HepG2 (cell line): ENCODE measurements around the gene GAL3ST1. TPM values are rescaled to one million over a fixed set of nuclear protein-coding genes. Genes with fewer than 3 reads are reported as not detected.
A peak's percentile ranks its signal among the peaks of the same experiment; 100 is the strongest.

ENCODE experiments used
- ARNTL ChIP-seq: sonication (generic); formaldehyde crosslinking; IDR thresholded peaks from 2 replicates; pipeline ENCODE4 v1.4.0; 2020; ENCODE audit warnings: mild to moderate bottlenecking, missing genetic modification reagents
- CBX2 ChIP-seq, 2 experiments: fragments of 200-600 bp in 1 of 2; sonication (generic); formaldehyde crosslinking in 1 of 2; IDR thresholded peaks; 2 replicates each; pipeline versions ENCODE4 v1.7.0 to v1.8.1; 2018 to 2022; ENCODE audit warnings: low read depth in 2 of 2, low read length in 1 of 2, mild to moderate bottlenecking in 1 of 2, missing genetic modification reagents in 1 of 2
- CERS6 ChIP-seq: sonication (generic); formaldehyde crosslinking; IDR thresholded peaks from 2 replicates; pipeline ENCODE4 v1.5.0; 2020; ENCODE audit warnings: missing genetic modification reagents
- HNF1A ChIP-seq, 2 experiments: sonication (generic) in 1 of 2; formaldehyde crosslinking in 1 of 2; IDR thresholded peaks; 2 replicates each; pipeline versions ENCODE4 v1.4.0 to v1.6.1; 2016 to 2020; ENCODE audit warnings: borderline replicate concordance in 1 of 2, low read depth in 1 of 2, mild to moderate bottlenecking in 1 of 2, missing genetic modification reagents in 1 of 2
- MED1 ChIP-seq: sonication (generic); formaldehyde crosslinking; IDR thresholded peaks from 2 replicates; pipeline ENCODE4 v1.4.0; 2020; ENCODE audit warnings: missing genetic modification reagents
- MTERF4 ChIP-seq: sonication (generic); formaldehyde crosslinking; IDR thresholded peaks from 2 replicates; pipeline ENCODE4 v1.8.0; 2023; ENCODE audit warnings: mild to moderate bottlenecking, missing genetic modification reagents
- SIX4 ChIP-seq: sonication (generic); formaldehyde crosslinking; IDR thresholded peaks from 2 replicates; pipeline ENCODE4 v1.4.0; 2020; ENCODE audit warnings: missing genetic modification reagents
- TEAD3 ChIP-seq: optimal IDR thresholded peaks from 2 replicates; pipeline ENCODE3; 2016; ENCODE audit warnings: borderline replicate concordance
- THYN1 ChIP-seq: sonication (generic); formaldehyde crosslinking; IDR thresholded peaks from 2 replicates; pipeline ENCODE4 v1.8.1; 2023; ENCODE audit warnings: low read depth, mild to moderate bottlenecking, moderate library complexity, missing genetic modification reagents, borderline replicate concordance
- U2AF1 ChIP-seq: fragments of 200-400 bp; formaldehyde crosslinking; optimal IDR thresholded peaks from 2 replicates; pipeline ENCODE3; 2017; ENCODE audit warnings: mild to moderate bottlenecking, low read depth, low read length
- ZBTB4 ChIP-seq: sonication (generic); formaldehyde crosslinking; IDR thresholded peaks from 2 replicates; pipeline ENCODE4 v1.4.0; 2020; ENCODE audit warnings: missing genetic modification reagents, mild to moderate bottlenecking, borderline replicate concordance
- ZFP82 ChIP-seq: sonication (generic); formaldehyde crosslinking; IDR thresholded peaks from 2 replicates; pipeline ENCODE4 v1.5.1; 2020; ENCODE audit warnings: mild to moderate bottlenecking, missing genetic modification reagents, borderline replicate concordance
- ZMAT5 ChIP-seq: sonication (generic); formaldehyde crosslinking; IDR thresholded peaks from 2 replicates; pipeline ENCODE4 v1.5.0; 2020; ENCODE audit warnings: mild to moderate bottlenecking, low read depth, missing genetic modification reagents, borderline replicate concordance
- ZMYM3 ChIP-seq: sonication (generic); formaldehyde crosslinking; IDR thresholded peaks from 2 replicates; pipeline ENCODE4 v1.5.1; 2020; ENCODE audit warnings: mild to moderate bottlenecking, missing genetic modification reagents
- ZNF138 ChIP-seq: sonication (generic); formaldehyde crosslinking; IDR thresholded peaks from 2 replicates; pipeline ENCODE4 v1.5.0; 2020; ENCODE audit warnings: mild to moderate bottlenecking, low read depth, missing genetic modification reagents
- ZNF263 ChIP-seq: sonication (generic); formaldehyde crosslinking; IDR thresholded peaks from 2 replicates; pipeline ENCODE4 v1.4.0; 2020; ENCODE audit warnings: missing genetic modification reagents
- ZNF546 ChIP-seq: sonication (generic); formaldehyde crosslinking; conservative IDR thresholded peaks from 2 replicates; pipeline ENCODE4 v1.8.1; 2023; ENCODE audit warnings: mild to moderate bottlenecking, missing genetic modification reagents
- ZNF557 ChIP-seq: sonication (generic); formaldehyde crosslinking; IDR thresholded peaks from 2 replicates; pipeline ENCODE4 v1.4.0; 2020; ENCODE audit warnings: missing genetic modification reagents
- polyA plus RNA-seq, 8 experiments: library from polyadenylated mRNA; depleted of rRNA in 3 of 8; stranded (reverse) in 7 of 8; unstranded in 1 of 8; fragments of >200 nt; fragmentation: Illumina TruSeq in 4 of 8; extraction: Trizol in 4 of 8; gene quantifications; 2 replicates each; pipeline versions ENCODE4 v1.2.1 to v1.2.3, GENCODE V29; 2011 to 2016; ENCODE audit warnings: low read depth in 4 of 8, missing spikeins in 1 of 8, mixed read lengths in 1 of 8; ENCODE audit not compliant: insufficient read depth in 1 of 8
- total RNA-seq, 5 experiments: library from RNA; depleted of rRNA; stranded (reverse); fragments of >200 nt; fragmentation: Illumina TruSeq; extraction: Trizol; gene quantifications; 2 replicates each; pipeline ENCODE4 v1.2.3, GENCODE V29; 2016; ENCODE audit warnings: low read depth in 1 of 5

Gene GAL3ST1
- total and polyA plus RNA-seq, 2 of the 13 experiments (the other 11 are each of a cell fraction or from before 2014, with no cell fraction given), result 4.4 to 14.7 TPM

- TF ChIP-seq HNF1A (IDR thresholded peaks at IDR 0.05; ENCODE audit: low read depth) (peak; percentile 75), HNF1A (CRISPR knock-in tag; IDR thresholded peaks at IDR 0.05; ENCODE audit: borderline replicate concordance) (peak; percentile 62; the same call in 1 of the 2 replicates), ZNF546 (CRISPR knock-in tag) (no peak), U2AF1 (peak; percentile 22), CBX2 (IDR thresholded peaks at IDR 0.05; ENCODE audit: low read depth, low read length) (no peak), CBX2 (CRISPR knock-in tag; IDR thresholded peaks at IDR 0.05; ENCODE audit: low read depth) (no peak), SIX4 (CRISPR knock-in tag) (no peak), ZNF138 (CRISPR knock-in tag) (no peak), MTERF4 (CRISPR knock-in tag) (no peak), ZMYM3 (CRISPR knock-in tag) (peak; percentile 62; the same call in 1 of the 2 replicates), CERS6 (CRISPR knock-in tag) (no peak), ZFP82 (no peak), ZNF557 (CRISPR knock-in tag) (no peak), MED1 (CRISPR knock-in tag) (no peak), ZNF263 (CRISPR knock-in tag) (no peak), TEAD3 (CRISPR knock-in tag) (peak; percentile 34), ZBTB4 (no peak), ARNTL (CRISPR knock-in tag) (no peak; the same call in 1 of the 2 replicates), ZMAT5 (CRISPR knock-in tag) (no peak), THYN1 (no peak)
Measured at GRCh38 chr22:30572840-30573593, 1.4 kb downstream of the GAL3ST1 start (continued).
